Measurements from ENCODE around the gene MTHFD1L.
A peak's percentile ranks its signal among the peaks of the same experiment; 100 is the strongest.

The MTHFD1L gene

DNA sequence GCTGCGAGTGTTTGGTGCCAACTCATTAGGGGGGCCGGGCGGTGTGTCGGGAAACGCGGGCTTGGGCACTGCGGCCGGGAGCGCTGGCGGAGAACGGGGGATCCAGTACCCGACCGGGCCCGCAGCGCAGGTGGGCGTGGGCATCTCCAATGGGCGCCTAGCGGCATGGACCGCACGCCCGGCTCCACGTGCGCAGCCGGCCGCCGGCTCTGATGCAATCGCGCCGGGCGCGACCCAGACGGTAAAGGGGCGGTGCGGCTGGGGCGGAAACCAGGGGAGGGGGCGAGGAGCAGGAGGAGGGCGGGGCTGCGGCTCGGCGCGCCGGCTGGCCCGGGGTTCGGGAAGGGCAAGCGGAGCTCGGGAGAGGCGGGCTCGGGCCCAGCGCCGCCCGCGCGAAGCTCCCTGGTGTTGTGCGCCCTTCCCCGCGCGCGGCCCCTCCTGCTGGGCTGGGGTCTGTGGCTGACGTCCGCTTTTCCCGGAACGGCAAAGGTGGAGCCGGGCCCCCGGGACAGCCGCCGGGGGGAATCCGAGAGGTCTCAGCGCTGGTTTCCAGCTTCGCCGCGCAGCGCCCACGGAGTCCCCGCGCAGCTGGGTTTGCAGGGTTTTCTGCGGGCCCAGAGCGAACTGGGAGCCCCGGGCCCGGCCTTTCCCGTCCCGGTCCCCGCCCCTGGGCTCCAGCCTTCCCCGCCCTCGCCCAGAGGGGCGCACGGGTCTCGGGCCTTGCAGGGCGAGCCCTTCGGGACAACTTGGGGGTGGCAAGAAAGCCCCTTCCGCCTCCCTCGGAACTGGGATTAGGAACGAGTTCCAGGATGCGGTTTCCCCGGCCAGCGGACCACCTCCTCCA is 867 bp downstream of the MTHFD1L start:
- DNase-seq (ENCODE audit: low spot score): peak; percentile 87

DNA sequence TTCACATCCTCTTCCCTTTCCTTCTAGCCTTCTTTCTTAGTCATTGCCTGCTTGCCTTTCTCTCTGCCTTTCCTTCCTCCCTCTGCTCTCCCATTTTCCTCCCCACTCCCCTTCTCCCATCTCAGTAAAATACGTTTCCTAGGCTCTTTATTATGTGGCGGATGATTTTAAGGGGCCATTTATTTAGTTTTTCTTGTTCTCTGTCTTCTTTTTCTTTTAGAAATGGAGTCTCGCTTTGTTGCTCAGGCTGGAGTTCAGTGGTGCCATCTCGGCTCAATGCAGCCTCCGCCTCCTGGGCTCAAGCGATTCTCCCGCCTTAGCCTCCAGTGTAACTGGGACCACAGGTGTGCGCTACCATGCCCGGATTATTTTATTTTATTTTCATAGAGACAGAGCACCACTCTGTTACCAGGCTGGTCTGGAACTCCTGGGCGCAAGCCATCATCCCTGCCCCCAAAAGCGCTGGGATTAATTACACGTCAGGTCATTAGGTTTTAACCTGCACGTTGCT is 1.5 kb downstream of the MTHFD1L start:
- DNase-seq (ENCODE audit: low spot score): no peak

DNA sequence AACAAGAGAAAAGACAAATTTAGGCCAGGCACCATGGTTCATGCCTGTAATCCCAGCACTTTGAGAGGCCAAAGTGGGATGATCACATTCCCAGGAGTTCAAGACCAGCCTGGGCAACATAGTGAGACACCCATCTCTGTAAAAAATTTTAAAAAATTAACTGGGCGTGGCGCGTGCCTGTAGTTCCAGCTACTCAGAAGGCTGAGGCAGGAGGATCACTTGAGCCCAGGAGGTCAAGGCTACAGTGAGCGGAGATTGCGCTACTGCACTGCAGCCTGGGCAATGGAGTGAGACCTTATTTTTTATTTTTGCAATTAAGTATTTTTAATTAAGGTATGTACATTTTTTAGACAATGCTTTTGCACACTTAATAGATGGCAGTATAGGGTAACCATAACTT is 3.3 kb downstream of the MTHFD1L start:
- DNase-seq (ENCODE audit: low spot score): no peak

DNA sequence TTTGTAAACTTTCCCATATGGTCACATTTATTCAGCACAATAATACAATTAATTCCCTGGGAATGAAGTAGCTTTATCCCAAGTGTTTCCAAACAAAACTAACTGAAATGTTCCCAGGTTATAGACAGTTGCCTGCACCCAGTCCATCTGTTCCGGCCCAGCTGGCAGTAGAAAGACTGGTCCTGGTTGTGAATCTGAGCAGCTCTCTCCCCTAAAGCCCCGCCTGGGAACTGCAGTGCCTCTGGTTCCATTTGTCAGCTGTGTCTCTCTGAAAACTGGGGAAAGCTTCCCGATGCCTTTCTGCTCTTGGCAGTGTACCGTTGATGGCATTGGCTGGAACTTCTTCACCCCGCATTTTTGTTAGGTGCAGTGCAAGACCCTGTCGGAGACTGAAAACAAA is 8.7 kb downstream of the MTHFD1L start:
- DNase-seq (ENCODE audit: low spot score): no peak

DNA sequence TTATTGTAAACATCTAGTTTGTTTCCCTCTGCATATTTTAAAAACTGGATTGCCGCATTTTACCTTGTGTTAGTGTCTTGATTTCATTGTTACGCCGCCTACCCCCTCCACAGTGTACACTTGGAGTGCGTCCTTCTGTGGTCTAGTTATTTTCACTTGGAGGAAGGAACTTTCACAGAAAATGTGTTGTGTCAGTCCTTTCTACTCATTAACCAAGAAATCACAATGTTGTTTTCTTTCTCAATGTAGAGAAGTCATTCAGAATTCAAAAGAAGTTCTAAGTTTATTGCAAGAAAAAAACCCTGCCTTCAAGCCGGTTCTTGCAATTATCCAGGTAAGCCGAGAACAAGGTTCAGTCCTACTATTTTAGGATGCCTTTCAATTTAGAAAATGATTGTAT is 10.3 kb downstream of the MTHFD1L start:
- no peak for DNase-seq (ENCODE audit: low spot score)

DNA sequence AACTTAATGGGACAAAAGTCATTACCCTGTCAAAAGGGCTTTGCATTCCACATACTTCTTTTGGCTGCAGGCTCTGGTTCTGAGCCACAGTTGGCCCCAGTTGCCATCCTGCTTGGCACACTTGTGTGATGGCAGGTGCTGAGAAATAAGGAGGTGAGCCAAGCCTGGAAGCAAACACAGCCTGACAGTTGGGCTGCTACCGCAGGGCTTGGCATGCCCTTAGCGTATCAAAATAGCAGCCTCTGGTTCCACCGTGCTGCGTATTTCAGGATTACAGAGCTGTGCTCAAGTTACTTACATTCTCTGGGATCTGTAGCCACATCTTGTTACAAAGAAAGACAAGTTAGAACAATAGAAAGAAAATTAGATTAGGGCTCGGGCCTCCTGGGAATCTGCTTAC is 11.1 kb downstream of the MTHFD1L start:
- DNase-seq (ENCODE audit: low spot score): no peak

DNA sequence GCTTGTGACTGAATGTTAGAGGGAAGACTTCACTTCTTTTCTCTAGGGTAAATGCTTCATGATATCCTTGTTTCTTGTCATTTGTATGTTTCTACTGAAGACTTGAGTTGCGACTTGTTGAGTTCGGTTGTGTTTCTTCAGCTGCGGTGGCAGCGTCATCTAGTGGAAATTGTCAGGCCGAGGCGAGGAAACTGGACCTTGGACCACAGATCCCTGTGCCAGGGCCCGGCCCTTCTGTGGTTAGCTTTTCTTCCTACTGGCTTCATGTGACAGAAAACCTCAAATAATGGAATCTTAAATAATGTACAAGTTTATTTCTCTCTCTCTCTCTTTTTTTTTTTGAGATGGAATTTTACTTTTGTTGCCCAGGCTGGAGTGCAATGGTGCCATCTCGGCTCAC is 12.4 kb downstream of the MTHFD1L start:
- DNase-seq (ENCODE audit: low spot score): no peak

DNA sequence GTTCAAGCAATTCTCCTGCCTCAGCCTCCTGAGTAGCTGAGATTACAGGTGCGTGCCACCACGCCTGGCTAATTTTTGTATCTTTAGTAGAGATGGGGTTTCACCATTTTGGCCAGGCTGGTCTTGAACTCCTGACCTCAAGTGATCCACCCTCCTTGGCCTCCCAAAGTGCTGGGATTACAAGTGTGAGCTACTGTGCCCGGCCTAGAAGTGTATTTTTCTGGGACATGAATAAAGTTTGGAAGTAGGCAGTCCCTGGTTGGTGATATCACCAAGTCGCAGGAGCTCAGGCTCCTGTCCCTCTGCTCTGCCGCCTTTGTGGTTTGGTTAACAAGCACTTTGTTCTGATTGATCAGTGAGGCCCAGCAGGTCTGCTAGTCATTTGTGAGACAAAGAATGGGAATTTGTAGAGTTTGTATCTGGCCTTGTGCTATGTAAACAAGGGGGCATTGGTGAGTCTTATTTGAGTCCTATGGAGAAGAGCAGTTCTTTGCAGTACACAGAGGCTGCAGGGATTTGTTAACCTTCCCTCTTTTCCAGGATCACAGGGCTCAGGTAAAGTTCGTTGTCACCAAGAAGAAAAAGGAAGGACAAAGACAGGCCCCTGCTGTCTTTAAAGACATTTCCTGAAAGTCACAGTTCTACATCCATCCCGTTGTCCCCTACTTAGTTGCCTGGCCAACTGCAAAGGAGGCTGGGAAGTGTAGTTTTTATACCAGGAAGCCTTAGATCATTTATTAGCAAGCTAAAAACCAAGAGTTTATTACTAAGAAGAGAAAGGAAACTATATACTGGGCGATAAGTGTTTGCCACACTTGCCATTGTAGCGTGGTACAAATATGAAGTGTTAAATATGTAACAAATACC is 13.1 kb downstream of the MTHFD1L start:
- no peak for DNase-seq (ENCODE audit: low spot score)

DNA sequence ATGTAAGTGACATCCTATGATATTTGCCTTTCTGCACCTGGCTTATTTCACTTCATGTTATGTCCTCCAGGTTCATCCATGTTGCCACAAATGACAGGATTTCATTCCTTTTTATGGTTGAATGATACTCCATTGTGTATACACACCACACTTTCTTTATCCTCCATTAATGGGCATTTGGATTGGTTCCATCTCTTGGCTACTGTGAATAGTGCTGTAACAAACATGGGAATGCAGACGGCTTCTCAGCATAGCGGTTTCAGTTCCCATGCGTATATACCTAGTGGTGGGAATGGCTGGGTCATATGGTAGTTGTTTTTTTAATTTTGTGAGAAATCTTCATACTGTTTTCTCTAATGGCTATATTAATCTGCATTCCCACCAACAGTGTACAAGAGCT is 14.8 kb downstream of the MTHFD1L start:
- no peak for DNase-seq (ENCODE audit: low spot score)

DNA sequence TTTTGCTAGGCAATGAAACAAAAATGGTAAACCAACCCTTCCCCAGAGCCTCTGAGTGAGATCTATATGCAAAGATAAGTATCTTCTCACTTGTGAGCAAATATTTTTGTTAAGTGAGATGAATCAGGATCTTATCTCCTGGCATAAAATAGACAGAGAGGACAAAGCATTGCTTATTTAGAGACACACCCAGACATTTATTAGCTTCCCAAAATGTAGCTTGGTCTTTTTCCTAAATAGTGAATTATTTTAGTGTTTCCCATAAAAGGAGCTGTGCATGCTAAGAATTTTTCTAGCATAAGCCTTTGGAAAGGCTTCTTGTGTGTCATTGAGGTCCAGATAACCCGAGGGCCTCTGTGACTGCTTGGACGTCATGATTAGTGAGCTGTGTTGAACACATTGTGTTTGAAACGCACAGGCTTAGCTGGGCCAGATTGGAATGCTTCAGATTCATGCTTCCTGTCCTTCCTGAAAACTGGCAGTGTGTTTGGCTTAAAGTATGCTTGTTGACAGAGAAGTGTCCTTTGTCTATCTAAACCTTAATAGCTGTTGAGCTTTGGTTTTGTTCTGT is 16.5 kb downstream of the MTHFD1L start:
- DNase-seq (ENCODE audit: low spot score): peak; percentile 84

DNA sequence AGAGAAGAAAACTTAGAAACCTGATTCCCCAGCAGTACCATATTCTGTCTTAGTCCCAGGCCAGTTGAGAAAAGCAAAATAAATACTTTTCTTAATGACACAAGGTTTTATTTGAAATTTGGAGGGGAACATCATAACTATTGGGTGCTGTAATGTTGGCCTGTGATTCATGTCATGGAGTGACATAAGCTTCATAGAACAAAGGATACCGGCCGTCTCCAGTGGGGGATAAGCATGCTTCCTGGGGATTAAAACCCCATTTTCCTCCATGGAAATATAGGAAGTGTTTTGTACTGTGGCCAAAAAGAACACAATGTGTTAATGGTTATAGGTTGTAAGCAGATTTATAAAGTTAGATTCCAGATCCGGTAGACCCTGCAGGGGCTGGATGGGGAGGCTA is 18.0 kb downstream of the MTHFD1L start:
- DNase-seq (ENCODE audit: low spot score): no peak

DNA sequence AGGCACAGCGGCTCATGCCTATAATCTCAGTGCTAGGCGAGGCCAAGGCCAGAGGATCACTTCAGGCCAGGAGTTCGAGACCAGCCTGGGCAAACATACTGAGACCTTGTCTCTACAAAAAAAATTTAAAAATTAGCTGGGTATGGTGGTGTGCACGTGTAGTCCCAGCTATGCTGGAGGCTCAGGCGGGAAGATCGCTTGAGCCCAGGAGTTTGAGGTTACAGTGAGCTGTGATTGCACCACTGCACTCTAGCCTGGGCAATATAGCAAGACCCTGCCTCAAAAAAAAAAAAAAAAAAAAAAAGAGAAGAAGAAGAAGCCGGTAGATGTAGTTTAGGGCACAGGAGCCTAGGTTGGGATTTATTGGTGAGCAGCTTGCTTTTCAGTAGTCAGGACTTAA is 20.7 kb downstream of the MTHFD1L start:
- DNase-seq (ENCODE audit: low spot score): no peak

DNA sequence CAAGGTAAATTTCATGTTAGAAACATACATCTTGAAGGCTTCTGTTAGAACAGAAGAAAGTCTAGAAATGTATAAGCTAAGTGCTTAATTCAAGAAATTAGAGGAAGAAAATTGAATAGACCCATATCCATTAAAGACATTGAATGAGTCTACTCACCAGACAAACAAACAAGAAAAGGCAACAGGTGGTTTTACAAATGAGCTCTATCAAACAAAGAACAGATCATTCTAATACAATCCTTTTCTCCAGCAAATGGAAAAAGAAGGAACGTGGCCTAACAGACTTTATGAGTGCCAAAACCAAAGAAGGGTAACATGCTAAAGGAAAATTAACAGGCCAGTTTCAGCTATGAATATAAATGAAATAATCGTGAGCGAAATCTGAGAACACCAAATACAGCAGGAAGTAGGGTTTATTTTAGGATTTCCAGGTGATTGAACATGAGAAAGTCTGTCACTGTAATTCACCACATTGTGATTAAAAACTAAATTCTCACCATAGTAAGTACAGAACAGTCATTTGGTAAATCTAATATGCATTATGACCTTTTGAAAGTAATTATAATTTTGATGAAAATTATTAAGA is 22.6 kb downstream of the MTHFD1L start:
- no peak for DNase-seq (ENCODE audit: low spot score)

DNA sequence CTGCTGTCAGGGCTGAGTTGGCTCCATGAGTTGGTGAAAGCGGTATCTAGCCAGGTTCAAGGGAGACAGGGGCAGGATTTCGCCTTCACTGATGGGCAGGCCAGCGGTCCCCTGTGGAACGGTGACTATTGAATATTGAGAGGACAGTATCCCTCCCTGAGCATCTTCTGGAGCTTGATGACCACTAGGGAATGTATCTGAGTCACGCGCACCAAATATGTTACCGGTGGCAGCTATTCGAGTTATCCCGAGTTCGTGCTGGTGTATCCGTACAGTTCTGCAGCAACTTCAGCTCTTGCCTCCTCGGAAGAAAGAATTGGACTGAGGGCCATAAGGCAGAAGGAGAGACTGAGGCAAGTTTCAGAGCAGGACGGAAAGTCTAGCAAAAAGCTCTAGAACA is 24.8 kb downstream of the MTHFD1L start:
- DNase-seq (ENCODE audit: low spot score): no peak

DNA sequence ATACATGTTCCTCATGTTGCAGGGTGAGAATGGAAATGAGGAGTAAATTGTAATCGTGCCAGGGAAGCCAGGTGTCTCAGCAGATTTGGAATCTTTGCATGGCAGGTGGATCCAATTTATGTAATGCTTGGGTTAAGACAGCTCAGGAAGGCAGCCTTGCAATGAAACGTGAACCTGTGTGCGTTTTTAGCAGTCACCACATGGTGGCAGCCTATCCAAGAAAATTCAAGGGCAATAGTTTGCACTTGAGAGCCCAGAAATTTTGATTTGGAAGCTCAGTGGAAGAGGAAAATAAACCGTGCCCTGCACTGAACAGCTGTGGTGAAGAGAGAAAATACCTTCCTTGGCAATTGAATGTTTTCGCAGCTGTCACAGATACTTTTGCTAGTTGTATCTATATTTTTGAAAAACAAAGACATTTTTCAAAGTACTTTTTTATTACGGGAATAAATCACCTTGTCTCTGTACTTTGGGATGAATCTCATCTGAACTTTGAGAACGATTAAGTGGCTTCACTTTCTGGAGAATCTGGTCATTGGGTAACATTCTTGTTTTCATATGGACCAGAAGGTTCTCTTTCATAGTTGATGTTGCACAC is 26.5 kb downstream of the MTHFD1L start:
- DNase-seq (ENCODE audit: low spot score): peak; percentile 34

DNA sequence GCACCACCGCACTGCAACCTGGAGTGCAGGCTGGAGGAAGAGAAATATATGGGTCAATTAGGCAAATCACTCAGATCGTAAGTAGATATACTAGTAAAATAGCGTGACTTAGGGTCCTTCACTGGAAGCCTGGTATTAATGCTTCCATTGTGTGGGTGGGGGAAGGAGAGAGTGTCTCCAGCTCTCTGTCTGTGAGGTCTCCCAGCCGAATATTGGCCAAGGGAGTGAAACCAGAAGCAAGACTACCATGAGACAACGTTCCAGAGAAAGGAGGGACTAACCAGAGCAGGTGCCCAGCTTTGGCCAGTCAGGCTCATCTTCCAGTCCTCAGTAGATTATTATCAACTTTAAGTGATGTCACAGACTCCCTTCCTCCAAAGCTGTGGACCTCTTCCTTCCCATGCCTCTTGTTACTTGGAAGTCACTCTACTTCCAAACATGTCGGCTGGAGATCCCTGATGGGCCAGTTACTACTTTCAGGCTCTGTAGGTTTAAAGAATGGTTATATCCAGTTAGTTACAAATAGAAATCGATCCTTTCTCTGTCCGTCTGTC is 28.8 kb downstream of the MTHFD1L start:
- DNase-seq (ENCODE audit: low spot score): no peak

DNA sequence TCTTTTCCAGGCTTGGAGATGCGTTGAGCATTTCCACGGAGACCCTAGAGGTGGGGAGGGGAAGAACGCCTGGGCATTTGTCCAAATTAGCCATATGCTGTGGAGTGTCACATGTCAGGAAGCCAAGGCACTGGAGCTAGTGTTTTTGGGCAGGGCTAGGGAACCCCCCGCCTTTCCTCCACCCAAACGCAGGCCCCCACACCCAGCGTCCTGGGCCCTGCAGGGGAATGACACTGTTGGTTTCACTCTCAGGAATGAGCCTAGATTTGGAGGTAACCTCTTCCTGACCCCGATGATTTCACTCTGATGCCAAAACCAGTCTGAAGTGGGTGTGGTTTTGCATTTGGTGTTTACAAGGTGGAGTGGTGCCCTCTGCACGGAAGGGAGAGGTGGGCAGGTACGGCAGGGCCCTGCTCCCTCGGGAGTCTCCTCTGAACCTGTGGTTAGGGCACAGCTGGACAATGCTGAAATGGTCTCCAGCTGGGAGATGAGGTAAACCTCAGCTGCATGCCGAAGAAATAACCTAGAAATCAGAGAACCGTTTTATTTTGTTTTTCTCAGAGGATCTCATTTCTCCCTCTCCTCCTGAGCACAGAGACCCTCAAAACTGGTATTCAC is 29.5 kb downstream of the MTHFD1L start:
- DNase-seq (ENCODE audit: low spot score): no peak

DNA sequence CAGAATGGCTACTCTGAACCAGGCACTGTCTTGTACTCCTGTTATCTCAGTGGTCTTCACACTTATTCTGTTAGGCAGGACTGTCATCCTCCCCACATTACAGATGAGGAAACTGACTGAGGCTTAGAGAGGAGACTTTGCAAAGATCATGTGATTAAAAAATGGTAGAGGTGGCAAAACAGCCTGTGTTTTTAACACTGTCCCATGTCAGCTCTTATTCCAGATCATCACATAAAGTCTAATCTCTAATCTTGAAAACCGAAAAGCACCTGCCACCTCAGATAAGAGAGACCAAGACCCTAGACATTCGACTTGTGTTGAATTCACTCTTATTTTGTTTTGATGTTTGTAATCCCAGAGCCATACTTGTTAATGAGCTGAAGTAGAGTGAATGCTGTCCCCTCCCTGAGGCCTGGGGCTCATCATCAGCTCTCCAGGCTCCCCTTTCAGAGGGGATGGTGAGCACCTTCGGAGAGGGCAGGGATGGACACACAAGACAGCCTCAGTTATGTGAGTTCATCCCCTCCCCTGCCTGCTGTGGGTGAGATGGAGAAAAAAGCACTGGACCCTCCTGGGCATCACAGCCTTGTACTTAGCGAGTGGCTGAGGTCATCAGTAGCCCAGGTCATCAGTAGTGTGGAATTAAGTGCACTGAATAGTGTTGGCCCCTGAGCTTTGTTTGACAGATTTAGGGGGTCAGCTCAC is 30.6 kb downstream of the MTHFD1L start:
- DNase-seq (ENCODE audit: low spot score): no peak

DNA sequence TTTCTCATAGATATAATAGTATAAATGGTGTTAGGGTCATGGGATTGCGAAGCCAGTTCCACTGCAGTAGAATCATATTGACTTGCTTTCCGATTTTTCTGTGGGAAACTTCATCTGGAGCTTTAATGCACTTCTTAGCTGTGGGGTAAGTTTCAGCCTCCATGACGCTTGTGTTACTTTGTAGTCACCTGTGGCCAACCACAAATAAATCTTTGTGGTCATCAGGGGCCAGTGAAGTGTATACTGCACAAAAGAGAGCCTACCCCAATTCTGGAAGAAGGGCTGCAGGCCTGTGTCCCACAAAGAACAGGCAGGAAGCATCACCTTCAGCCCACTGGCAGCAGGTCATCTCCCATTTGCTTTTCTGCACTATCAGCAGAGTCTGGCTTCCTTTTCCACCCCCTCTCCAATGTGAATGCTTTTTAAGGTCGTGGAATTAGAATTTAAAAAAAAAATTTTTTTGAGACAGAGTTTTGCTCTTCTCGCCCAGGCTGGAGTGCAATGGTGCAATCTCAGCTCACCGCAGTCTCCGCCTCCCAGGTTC is 32.0 kb downstream of the MTHFD1L start:
- DNase-seq (ENCODE audit: low spot score): no peak

Measured in hepatic stellate cell (primary cell).